CD4-positive, alpha-beta T cell (primary cell): ENCODE measurements around the gene PLS3. TPM values are rescaled to one million over a fixed set of nuclear protein-coding genes. Genes with fewer than 3 reads are reported as not detected.
"Not testable (repeated sequence)": the region's sequence is repeated elsewhere in the genome, so short reads cannot be mapped to it uniquely, and the experiment has no call there.

Experiments
- ATAC-seq: fragments of 200-7000 bp; cut with Tn5 transposase; one replicate; pipeline ENCODE4 v1.10.0; 2022; ENCODE audit warnings: mild to moderate bottlenecking; ENCODE audit not compliant: poor library complexity
- CTCF ChIA-PET: fragments of 350-600 bp; sonication (Branson Sonifier 250); formaldehyde crosslinking; loops from one replicate; lab custom pipeline; 2021; ENCODE audit warnings: antibody characterized with exemption, inconsistent platforms; lab: Charles Lee
- POLR2A ChIA-PET: fragments of 350-600 bp; sonication (Branson Sonifier 250); formaldehyde crosslinking; loops from one replicate; lab custom pipeline; 2021; ENCODE audit warnings: antibody characterized with exemption, inconsistent platforms; lab: Charles Lee
- DNase-seq, 14 experiments: peaks; one replicate each; pipeline ENCODE4 v3.0.0-alpha.2; 2013 to 2020; ENCODE audit warnings: mixed read lengths in 2 of 14
- H3K27ac ChIP-seq, 2 donors: one replicate each; pipeline versions ENCODE4 v1.5.1 to v1.7.0; 2013; ENCODE audit warnings: low read length in 2 of 2, low read depth in 1 of 2, mild to moderate bottlenecking in 1 of 2
- H3K27me3 ChIP-seq, 2 experiments: 1 replicate in 1 of 2; 2 replicates in 1 of 2; pipeline versions ENCODE4 v1.6.1 to v1.7.0; 2013; ENCODE audit warnings: low read length in 2 of 2, control low read depth in 1 of 2, mild to moderate bottlenecking in 1 of 2, moderate library complexity in 1 of 2; ENCODE audit not compliant: insufficient read depth in 2 of 2, control insufficient read depth in 1 of 2
- H3K36me3 ChIP-seq: one replicate; pipeline ENCODE4 v1.6.1; 2013; ENCODE audit warnings: low read length, control low read depth; ENCODE audit not compliant: insufficient read depth
- H3K4me1 ChIP-seq: one replicate; pipeline ENCODE4 v1.6.1; 2013; ENCODE audit warnings: low read length, control low read depth; ENCODE audit not compliant: insufficient read depth
- H3K4me3 ChIP-seq: one replicate; pipeline ENCODE4 v1.5.1; 2013; ENCODE audit warnings: mild to moderate bottlenecking, low read length, moderate library complexity
- H3K9me3 ChIP-seq, 2 experiments: 1 replicate in 1 of 2; 2 replicates in 1 of 2; pipeline versions ENCODE4 v1.6.1 to v1.7.0; 2013; ENCODE audit warnings: low read length in 2 of 2, mild to moderate bottlenecking in 2 of 2, control low read depth in 1 of 2, moderate library complexity in 1 of 2; ENCODE audit not compliant: control insufficient read depth in 1 of 2, insufficient read depth in 1 of 2
- H3K27ac Mint-ChIP-seq: one replicate; pipeline ENCODE4 v1.8.0; 2020; ENCODE audit warnings: mixed read lengths
- H3K27me3 Mint-ChIP-seq: one replicate; pipeline ENCODE4 v1.8.0; 2021; ENCODE audit warnings: mixed read lengths
- H3K36me3 Mint-ChIP-seq: one replicate; pipeline ENCODE4 v1.8.0; 2021; ENCODE audit warnings: low read depth, mixed read lengths
- H3K4me1 Mint-ChIP-seq: one replicate; pipeline ENCODE4 v1.8.0; 2021; ENCODE audit warnings: low read depth, mixed read lengths
- H3K4me3 Mint-ChIP-seq: one replicate; pipeline ENCODE4 v1.8.0; 2020; ENCODE audit warnings: mild to moderate bottlenecking, mixed read lengths
- H3K9me3 Mint-ChIP-seq: one replicate; pipeline ENCODE4 v1.8.0; 2020; ENCODE audit warnings: mixed read lengths
- intact Hi-C, 2 experiments: fragments of 100-400 bp; cut with DNase I in 1 of 2; cut with micrococcal nuclease in 1 of 2; formaldehyde crosslinking; loops; one replicate each; pipeline versions ENCODE4 v1.15.1 to v1.9.0; 2023 to 2025; cut with DNase I, micrococcal nuclease
- total RNA-seq, 174 experiments: library from RNA in 2 of 174; stranded (reverse) in 2 of 174; gene quantifications; one replicate each; pipeline ENCODE4 v1.2.3 and lab custom pipeline; 2021 to 2026
- TF ChIP-seq, protein P1 (sequence below): fragments of 200-600 bp; IDR thresholded peaks from one replicate; pipeline ENCODE4 v1.8.0; 2022; ENCODE audit warnings: antibody characterized with exemption, mild to moderate bottlenecking

Gene PLS3
- total RNA-seq, 2 experiments from 2014 or later, result 0.45 TPM; not detected in 1

DNA sequence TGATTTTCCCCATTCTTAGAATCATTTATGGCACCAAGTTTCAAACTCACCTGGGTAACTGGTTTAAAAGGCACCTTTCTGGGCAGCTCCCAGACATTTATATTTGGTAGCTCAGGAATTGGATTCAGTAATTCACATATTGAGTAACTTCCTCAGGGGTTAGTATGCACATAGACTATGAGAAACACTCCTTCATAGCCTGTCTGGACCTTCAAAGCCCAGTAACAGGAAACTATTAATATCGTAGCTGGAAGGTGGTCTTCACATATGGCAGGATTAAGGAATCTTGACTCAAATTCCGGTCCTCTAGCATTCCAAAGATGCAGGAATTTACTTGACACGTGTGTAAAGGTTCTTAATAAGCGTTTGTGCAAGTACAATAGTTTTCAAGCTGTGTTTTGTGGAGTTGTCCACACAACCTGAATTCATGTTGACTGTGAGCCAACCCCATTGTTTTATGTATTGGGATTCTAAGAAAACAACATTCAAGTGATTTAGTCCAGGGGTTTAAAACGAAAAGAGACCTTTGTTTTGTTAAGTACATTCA lies 78.4 kb downstream of the PLS3 start:
- CTCF ChIA-PET, result no interaction called here
- no peaks in the 10 kb centered on the region for H3K27me3 Mint-ChIP-seq
- Histone ChIP-seq H3K9me3 (no peaks in the 10 kb centered on the region), H3K4me3 (no peak overlapping the region), H3K27ac (no peak overlapping the region), H3K27me3 (no peaks in the 10 kb centered on the region), H3K36me3 (no peaks in the 10 kb centered on the region), H3K4me1 (no peaks in the 10 kb centered on the region)
- no peaks in the 10 kb centered on the region for H3K36me3 Mint-ChIP-seq
- intact Hi-C loops, result no loop called here
- H3K4me1 Mint-ChIP-seq, result no peaks in the 10 kb centered on the region
- no peak overlapping the region for H3K4me3 Mint-ChIP-seq
- H3K27ac Mint-ChIP-seq, result no peak overlapping the region
- TF ChIP-seq, protein P1, sequence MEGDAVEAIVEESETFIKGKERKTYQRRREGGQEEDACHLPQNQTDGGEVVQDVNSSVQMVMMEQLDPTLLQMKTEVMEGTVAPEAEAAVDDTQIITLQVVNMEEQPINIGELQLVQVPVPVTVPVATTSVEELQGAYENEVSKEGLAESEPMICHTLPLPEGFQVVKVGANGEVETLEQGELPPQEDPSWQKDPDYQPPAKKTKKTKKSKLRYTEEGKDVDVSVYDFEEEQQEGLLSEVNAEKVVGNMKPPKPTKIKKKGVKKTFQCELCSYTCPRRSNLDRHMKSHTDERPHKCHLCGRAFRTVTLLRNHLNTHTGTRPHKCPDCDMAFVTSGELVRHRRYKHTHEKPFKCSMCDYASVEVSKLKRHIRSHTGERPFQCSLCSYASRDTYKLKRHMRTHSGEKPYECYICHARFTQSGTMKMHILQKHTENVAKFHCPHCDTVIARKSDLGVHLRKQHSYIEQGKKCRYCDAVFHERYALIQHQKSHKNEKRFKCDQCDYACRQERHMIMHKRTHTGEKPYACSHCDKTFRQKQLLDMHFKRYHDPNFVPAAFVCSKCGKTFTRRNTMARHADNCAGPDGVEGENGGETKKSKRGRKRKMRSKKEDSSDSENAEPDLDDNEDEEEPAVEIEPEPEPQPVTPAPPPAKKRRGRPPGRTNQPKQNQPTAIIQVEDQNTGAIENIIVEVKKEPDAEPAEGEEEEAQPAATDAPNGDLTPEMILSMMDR, result no peak
- POLR2A ChIA-PET, result no interaction called here
- no peaks in the 10 kb centered on the region for H3K9me3 Mint-ChIP-seq
- no peak for ATAC-seq
- no peak for DNase-seq

DNA sequence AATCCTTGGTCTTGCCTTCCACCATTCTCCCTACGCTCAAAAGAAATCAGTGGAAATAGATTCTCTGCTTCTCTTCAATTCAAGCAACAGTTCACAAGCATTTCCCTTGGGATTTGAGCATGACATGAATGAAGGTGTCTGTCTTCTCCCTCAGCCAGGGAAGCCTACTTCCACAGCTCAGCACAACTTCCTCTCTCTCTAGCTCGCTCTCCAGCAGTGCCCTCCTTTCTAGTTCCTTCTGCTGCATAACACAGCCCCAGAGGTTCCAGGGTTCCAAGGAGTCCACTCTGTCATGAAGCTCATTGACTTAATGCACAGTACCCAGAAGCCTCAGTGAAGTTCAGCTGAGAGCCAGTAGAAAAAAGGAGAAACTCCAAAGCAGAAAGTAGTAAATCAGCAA lies 81.3 kb downstream of the PLS3 start:
- no peak overlapping the region for H3K27ac ChIP-seq
- POLR2A ChIA-PET, result no interaction called here
- H3K36me3 ChIP-seq, result no peaks in the 10 kb centered on the region
- no peaks in the 10 kb centered on the region for H3K27me3 Mint-ChIP-seq
- H3K9me3 Mint-ChIP-seq, result no peaks in the 10 kb centered on the region
- no peaks in the 10 kb centered on the region for H3K4me1 ChIP-seq
- intact Hi-C loops, result loop anchor here in 1 of 2 experiments (5.0 kb wide), 1 partner anchor 310 kb away; no protein-coding TSS in a partner anchor
- CTCF ChIA-PET, result interaction anchor here (0.7 to 1.8 kb wide), 4 partner anchors 10 to 311 kb away, joined by 3 to 12 read pairs (median 4); no protein-coding TSS in a partner anchor
- no peak overlapping the region for H3K4me3 Mint-ChIP-seq
- no peaks in the 10 kb centered on the region for H3K36me3 Mint-ChIP-seq
- no peak overlapping the region for H3K27ac Mint-ChIP-seq
- TF ChIP-seq, protein P1, result no peak
- DNase-seq (peak in 1 of 14 experiments; percentile 1), ATAC-seq (no peak)
- no peaks in the 10 kb centered on the region for H3K27me3 ChIP-seq
- H3K9me3 ChIP-seq, result no peaks in the 10 kb centered on the region
- no peak overlapping the region for H3K4me3 ChIP-seq
- H3K4me1 Mint-ChIP-seq, result no peaks in the 10 kb centered on the region

DNA sequence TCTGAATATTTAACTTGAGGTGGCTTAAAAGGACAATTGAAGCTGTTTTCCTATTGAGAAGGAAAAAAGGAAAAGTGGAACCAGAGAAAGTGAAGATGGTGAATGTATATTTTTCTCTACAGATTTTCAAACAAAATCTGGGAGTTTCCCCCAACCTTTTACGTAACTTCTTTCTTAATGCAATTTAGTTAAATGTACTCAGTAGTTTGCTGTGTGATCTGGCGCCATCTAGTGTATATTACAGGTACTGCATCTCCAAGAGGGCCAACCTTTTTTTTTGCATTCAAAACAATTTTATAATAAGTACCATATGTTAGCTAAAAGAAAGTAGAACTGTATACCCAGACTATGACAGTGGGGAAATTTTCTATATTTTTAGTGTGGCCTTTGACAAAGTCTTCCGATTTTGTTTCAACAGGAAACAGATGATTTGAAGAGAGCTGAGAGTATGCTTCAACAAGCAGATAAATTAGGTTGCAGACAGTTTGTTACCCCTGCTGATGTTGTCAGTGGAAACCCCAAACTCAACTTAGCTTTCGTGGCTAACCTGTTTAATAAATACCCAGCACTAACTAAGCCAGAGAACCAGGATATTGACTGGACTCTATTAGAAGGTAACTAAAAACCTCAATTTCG lies 82.0 kb downstream of the PLS3 start:
- ChIA-PET POLR2A (no interaction called here), CTCF (interaction anchor here (0.6 to 1.8 kb wide), 8 partner anchors 9 to 311 kb away, joined by 3 to 12 read pairs (median 4); no protein-coding TSS in a partner anchor)
- no peaks in the 10 kb centered on the region for H3K27me3 ChIP-seq
- intact Hi-C loops, result loop anchor here in 1 of 2 experiments (5.0 kb wide), 1 partner anchor 311 kb away; no protein-coding TSS in a partner anchor
- Mint-ChIP-seq H3K9me3 (no peaks in the 10 kb centered on the region), H3K4me1 (no peaks in the 10 kb centered on the region), H3K4me3 (no peak overlapping the region), H3K27ac (no peak overlapping the region), H3K27me3 (no peaks in the 10 kb centered on the region), H3K36me3 (no peaks in the 10 kb centered on the region)
- H3K9me3 ChIP-seq, result no peaks in the 10 kb centered on the region
- H3K4me3 ChIP-seq, result no peak overlapping the region
- DNase-seq (peak in 6 of 14 experiments; percentile 3 to 53 (median 33)), ATAC-seq (no peak)
- no peaks in the 10 kb centered on the region for H3K4me1 ChIP-seq
- no peaks in the 10 kb centered on the region for H3K36me3 ChIP-seq
- no peak overlapping the region for H3K27ac ChIP-seq
- TF ChIP-seq, protein P1, result peak; percentile 80

DNA sequence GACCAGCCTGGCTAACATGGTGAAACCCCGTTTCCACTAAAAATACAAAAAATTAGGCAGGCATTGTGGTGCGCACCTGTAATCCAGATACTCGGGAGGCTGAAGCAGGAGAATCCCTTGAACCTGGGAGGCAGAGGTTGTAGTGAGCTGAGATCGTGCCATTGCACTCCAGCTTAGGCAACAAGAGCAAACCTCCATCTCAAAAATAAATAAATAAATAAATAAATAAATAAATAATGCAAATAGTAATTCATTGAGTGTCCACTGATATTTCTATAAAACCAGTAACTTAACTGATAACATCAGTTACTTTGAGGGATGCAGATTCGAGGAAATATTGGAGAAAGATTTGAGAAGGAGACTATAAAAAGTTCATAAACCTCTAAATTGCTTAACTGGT lies 83.4 kb downstream of the PLS3 start:
- DNase-seq, H3K9me3 Mint-ChIP-seq, POLR2A ChIA-PET, H3K27ac Mint-ChIP-seq, ATAC-seq, H3K4me3 ChIP-seq, CTCF ChIA-PET, H3K27me3 Mint-ChIP-seq, H3K36me3 Mint-ChIP-seq, H3K27me3 ChIP-seq, H3K9me3 ChIP-seq, H3K27ac ChIP-seq, H3K4me1 Mint-ChIP-seq, H3K4me3 Mint-ChIP-seq, H3K36me3 ChIP-seq, H3K4me1 ChIP-seq: not testable (repeated sequence)
- intact Hi-C loops, result loop anchor here in 1 of 2 experiments (5.0 kb wide), 1 partner anchor 312 kb away; no protein-coding TSS in a partner anchor
